ENCODE data around the gene SEMA5B. TPM values are rescaled to one million over a fixed set of nuclear protein-coding genes. Genes with fewer than 3 reads are reported as not detected.

The SEMA5B gene
- total RNA-seq, 2 experiments from 2014 or later, result not detected

- intact Hi-C loops (cut with DNase I, micrococcal nuclease), result no loop called here
These were observed 27.8 kb upstream of the SEMA5B start for GRCh38 chr3:123055352-123055751.

GRCh38 chr3:123054931-123055330 is 27.4 kb upstream of the SEMA5B start:
- DNase-seq (no peak), ATAC-seq (no peak)
- CTCF ChIA-PET, result no interaction called here
- no peaks in the 10 kb centered on the region for H3K4me1 Mint-ChIP-seq
- no peak overlapping the region for H3K4me3 Mint-ChIP-seq
- no peaks in the 10 kb centered on the region for H3K27me3 Mint-ChIP-seq
- POLR2A ChIA-PET, result no interaction called here
- intact Hi-C loops (cut with DNase I, micrococcal nuclease), result no loop called here
- H3K27ac Mint-ChIP-seq, result no peak overlapping the region
- no peaks in the 10 kb centered on the region for H3K36me3 Mint-ChIP-seq (ENCODE audit: low read depth)
- H3K9me3 Mint-ChIP-seq (ENCODE audit: low read depth), result no peaks in the 10 kb centered on the region

More at GRCh38 chr3:123055352-123055751, 27.8 kb upstream of the SEMA5B start:
- H3K4me1 Mint-ChIP-seq, result no peaks in the 10 kb centered on the region
- ChIA-PET POLR2A (no interaction called here), CTCF (no interaction called here)
- ATAC-seq (no peak), DNase-seq (no peak)
- no peaks in the 10 kb centered on the region for H3K36me3 Mint-ChIP-seq (ENCODE audit: low read depth)
- H3K9me3 Mint-ChIP-seq (ENCODE audit: low read depth), result no peaks in the 10 kb centered on the region
- H3K27me3 Mint-ChIP-seq, result no peaks in the 10 kb centered on the region
- no peak overlapping the region for H3K4me3 Mint-ChIP-seq
- no peak overlapping the region for H3K27ac Mint-ChIP-seq

GRCh38 chr3:123054109-123054778 is 26.7 kb upstream of the SEMA5B start:
- intact Hi-C loops (cut with DNase I, micrococcal nuclease), result no loop called here
- H3K27me3 Mint-ChIP-seq, result no peaks in the 10 kb centered on the region
- H3K27ac Mint-ChIP-seq, result no peak overlapping the region
- H3K4me3 Mint-ChIP-seq, result no peak overlapping the region
- ChIA-PET POLR2A (no interaction called here), CTCF (no interaction called here)
- no peaks in the 10 kb centered on the region for H3K4me1 Mint-ChIP-seq
- no peaks in the 10 kb centered on the region for H3K36me3 Mint-ChIP-seq (ENCODE audit: low read depth)
- no peak for DNase-seq
- no peak for ATAC-seq
- no peaks in the 10 kb centered on the region for H3K9me3 Mint-ChIP-seq (ENCODE audit: low read depth)

- no peak for ATAC-seq
- Mint-ChIP-seq H3K27ac (no peak overlapping the region), H3K4me1 (no peaks in the 10 kb centered on the region), H3K36me3 (ENCODE audit: low read depth) (no peaks in the 10 kb centered on the region), H3K4me3 (no peak overlapping the region), H3K9me3 (ENCODE audit: low read depth) (no peaks in the 10 kb centered on the region), H3K27me3 (no peaks in the 10 kb centered on the region)
- no peak for DNase-seq
- POLR2A ChIA-PET, result no interaction called here
- intact Hi-C loops (cut with DNase I, micrococcal nuclease), result no loop called here
- CTCF ChIA-PET, result no interaction called here
These were observed 25.5 kb upstream of the SEMA5B start for GRCh38 chr3:123053107-123053506.

- intact Hi-C loops (cut with DNase I, micrococcal nuclease), result no loop called here
- Mint-ChIP-seq H3K36me3 (ENCODE audit: low read depth) (no peaks in the 10 kb centered on the region), H3K27me3 (no peaks in the 10 kb centered on the region), H3K9me3 (ENCODE audit: low read depth) (no peaks in the 10 kb centered on the region), H3K4me1 (no peaks in the 10 kb centered on the region), H3K4me3 (no peak overlapping the region), H3K27ac (no peak overlapping the region)
- ChIA-PET CTCF (interaction anchor here (0.6 to 0.7 kb wide), 2 partner anchors 24 to 74 kb away, joined by 3 read pairs; no protein-coding TSS in a partner anchor), POLR2A (no interaction called here)
- ATAC-seq (no peak), DNase-seq (no peak)
These were observed 23.1 kb upstream of the SEMA5B start for GRCh38 chr3:123050666-123051065.

- Mint-ChIP-seq H3K9me3 (ENCODE audit: low read depth) (no peaks in the 10 kb centered on the region), H3K4me1 (no peaks in the 10 kb centered on the region), H3K27me3 (peaks cover 2% of the 10 kb centered on the region), H3K27ac (no peak overlapping the region), H3K4me3 (no peak overlapping the region), H3K36me3 (ENCODE audit: low read depth) (no peaks in the 10 kb centered on the region)
- intact Hi-C loops (cut with DNase I, micrococcal nuclease), result no loop called here
- ChIA-PET CTCF (interaction anchor here (0.5 kb wide), 1 partner anchor 12 kb away, joined by 4 read pairs; no protein-coding TSS in a partner anchor), POLR2A (no interaction called here)
- ATAC-seq (no peak), DNase-seq (no peak)
These were observed 21.1 kb upstream of the SEMA5B start for GRCh38 chr3:123048480-123049237.

- Mint-ChIP-seq H3K9me3 (ENCODE audit: low read depth) (no peaks in the 10 kb centered on the region), H3K27me3 (peaks cover 5% of the 10 kb centered on the region), H3K27ac (no peak overlapping the region), H3K4me3 (no peak overlapping the region), H3K4me1 (no peaks in the 10 kb centered on the region), H3K36me3 (ENCODE audit: low read depth) (no peaks in the 10 kb centered on the region)
- CTCF ChIA-PET, result no interaction called here
- POLR2A ChIA-PET, result no interaction called here
- intact Hi-C loops (cut with DNase I, micrococcal nuclease), result no loop called here
- DNase-seq (no peak), ATAC-seq (no peak)
These were observed 19.4 kb upstream of the SEMA5B start for GRCh38 chr3:123047062-123047319.

- Mint-ChIP-seq H3K4me3 (no peak overlapping the region), H3K27me3 (peaks cover 7% of the 10 kb centered on the region), H3K9me3 (ENCODE audit: low read depth) (no peaks in the 10 kb centered on the region), H3K4me1 (no peaks in the 10 kb centered on the region), H3K27ac (no peak overlapping the region), H3K36me3 (ENCODE audit: low read depth) (no peaks in the 10 kb centered on the region)
- CTCF ChIA-PET, result no interaction called here
- POLR2A ChIA-PET, result no interaction called here
- intact Hi-C loops (cut with DNase I, micrococcal nuclease), result no loop called here
- DNase-seq (no peak), ATAC-seq (no peak)
These were observed 18.9 kb upstream of the SEMA5B start for GRCh38 chr3:123046262-123047061.

GRCh38 chr3:123044981-123045763 is 17.6 kb upstream of the SEMA5B start:
- POLR2A ChIA-PET, result no interaction called here
- CTCF ChIA-PET, result interaction anchor here (0.5 to 1.3 kb wide), 4 partner anchors 18 to 290 kb away, joined by 3 to 4 read pairs (median 3); no protein-coding TSS in a partner anchor

GRCh38 chr3:123042413-123042812 is 14.8 kb upstream of the SEMA5B start:
- Mint-ChIP-seq H3K27me3 (peaks cover 14% of the 10 kb centered on the region), H3K4me1 (no peaks in the 10 kb centered on the region), H3K36me3 (ENCODE audit: low read depth) (no peaks in the 10 kb centered on the region), H3K4me3 (no peak overlapping the region), H3K27ac (no peak overlapping the region), H3K9me3 (ENCODE audit: low read depth) (no peaks in the 10 kb centered on the region)
- ChIA-PET CTCF (no interaction called here), POLR2A (no interaction called here)
- DNase-seq (no peak), ATAC-seq (no peak)
- intact Hi-C loops (cut with DNase I, micrococcal nuclease), result no loop called here

More at GRCh38 chr3:123044981-123045763, 17.6 kb upstream of the SEMA5B start:
- no peak for DNase-seq
- no peaks in the 10 kb centered on the region for H3K4me1 Mint-ChIP-seq
- ATAC-seq, result no peak
- no peak overlapping the region for H3K4me3 Mint-ChIP-seq
- H3K27me3 Mint-ChIP-seq, result peaks cover 8% of the 10 kb centered on the region
- H3K36me3 Mint-ChIP-seq (ENCODE audit: low read depth), result no peaks in the 10 kb centered on the region
- H3K9me3 Mint-ChIP-seq (ENCODE audit: low read depth), result no peaks in the 10 kb centered on the region
- no peak overlapping the region for H3K27ac Mint-ChIP-seq
- intact Hi-C loops (cut with DNase I, micrococcal nuclease), result no loop called here

GRCh38 chr3:123039178-123039577 is 11.6 kb upstream of the SEMA5B start:
- ChIA-PET POLR2A (no interaction called here), CTCF (no interaction called here)
- Mint-ChIP-seq H3K27ac (no peak overlapping the region), H3K4me3 (no peak overlapping the region), H3K9me3 (ENCODE audit: low read depth) (no peaks in the 10 kb centered on the region), H3K4me1 (no peaks in the 10 kb centered on the region), H3K36me3 (ENCODE audit: low read depth) (no peaks in the 10 kb centered on the region), H3K27me3 (peaks cover 24% of the 10 kb centered on the region)
- DNase-seq (no peak), ATAC-seq (no peak)
- intact Hi-C loops (cut with DNase I, micrococcal nuclease), result no loop called here

All from activated CD4-positive, alpha-beta T cell treated with anti-CD3 and anti-CD28 coated beads for 36 hours (primary cell).